Motor neuron (in vitro differentiated cells): Measurements from ENCODE around the gene ST6GALNAC1. TPM values are rescaled to one million over a fixed set of nuclear protein-coding genes. Genes with fewer than 3 reads are reported as not detected.

Source experiments
- ATAC-seq, 8 experiments: fragments of 200-7000 bp; cut with Tn5 transposase; replicated peaks in 6 of 8; 2 replicates each; pipeline ENCODE4 v1.8.0; 2021; ENCODE audit warnings: mild to moderate bottlenecking in 8 of 8, moderate library complexity in 8 of 8
- H3K27ac ChIP-seq, 2 donors: fragments of 250-450 bp; sonication (Bioruptor Pico); 2 replicates each; pipeline ENCODE4 v1.9.0; 2021; ENCODE audit warnings: antibody characterized with exemption in 2 of 2, mild to moderate bottlenecking in 2 of 2, moderate library complexity in 1 of 2
- H3K4me1 ChIP-seq, 2 donors: fragments of 250-450 bp; sonication (Bioruptor Pico); replicated peaks in 1 of 2; 2 replicates each; pipeline ENCODE4 v1.6.1; 2021; ENCODE audit warnings: antibody characterized with exemption in 2 of 2, mild to moderate bottlenecking in 2 of 2, moderate library complexity in 1 of 2
- H3K4me3 ChIP-seq, 5 donors: fragments of 250-450 bp; sonication (Bioruptor Pico); 2 replicates each; pipeline ENCODE4 v1.9.0; 2021; ENCODE audit warnings: antibody characterized with exemption in 5 of 5, mild to moderate bottlenecking in 5 of 5, moderate library complexity in 4 of 5
- WGBS, 10 experiments: fragments of 450-650 bp; shearing (Covaris generic); methylation state at CpG; one replicate each; pipeline ENCODE4 v1.0.0; 2022; 5-methylcytosine and 5-hydroxymethylcytosine counted together
- in situ Hi-C, 9 experiments: fragments of 400-800 bp; cut with MboI; loops; one replicate each; pipeline ENCODE4 v1.15.0; 2021; ENCODE audit warnings: low sequenced_read_pairs in 9 of 9, low pct_unique_long_range_greater_than_20kb in 2 of 9; ENCODE audit not compliant: unreplicated experiment in 9 of 9
- total RNA-seq, 8 experiments: library from RNA; unstranded; fragments of 300-600 nt; gene quantifications; 2 replicates each; pipeline versions ENCODE4 v1.2.3 to v1.2.4, GENCODE V29; 2022

Gene ST6GALNAC1
- total RNA-seq, 8 experiments from 2014 or later = 0.13 to 1.00 (median 0.38) TPM; not detected in 5

GRCh38 chr17:76671912-76672262 is 28.3 kb upstream of the ST6GALNAC1 start:
- 0 to 10% (median 0%) methylated on average over 1 to 19 of the region's 19 CpGs; no CpG with 5 or more reads in 2 of the 10 experiments for WGBS, 10 experiments
- peak; percentile 1 to 15 (median 6) for ATAC-seq
- Histone ChIP-seq H3K4me3 (peak overlapping the region; percentile 47 to 75 (median 54)), H3K27ac (peak overlapping the region; percentile 21 to 61), H3K4me1 (peaks cover 4 to 13% of the 10 kb centered on the region in 2 donors)
- in situ Hi-C loops = no loop called here

GRCh38 chr17:76671123-76671911 is 27.8 kb upstream of the ST6GALNAC1 start:
- H3K27ac ChIP-seq = peak overlapping the region; percentile 84 to 89
- ATAC-seq = peak; percentile 97 to 99 (median 98)

GRCh38 chr17:76670718-76671122 is 27.2 kb upstream of the ST6GALNAC1 start:
- Histone ChIP-seq H3K27ac (peak overlapping the region in 1 of 2 donors; percentile 89), H3K4me1 (peaks cover 4 to 13% of the 10 kb centered on the region in 2 donors), H3K4me3 (no peak overlapping the region)
- 37 to 100% (median 67%) methylated on average over 1 to 6 of the region's 9 CpGs; no CpG with 5 or more reads in 1 of the 10 experiments for WGBS, 10 experiments
- no peak for ATAC-seq
- in situ Hi-C loops = no loop called here

More at GRCh38 chr17:76671123-76671911, 27.8 kb upstream of the ST6GALNAC1 start:
- in situ Hi-C loops = no loop called here
- Histone ChIP-seq H3K4me1 (peaks cover 4 to 13% of the 10 kb centered on the region in 2 donors), H3K4me3 (peak overlapping the region; percentile 47 to 75 (median 54))
- 2 to 57% (median 7%) methylated on average over 3 to 24 of the region's 32 CpGs; no CpG with 5 or more reads in 5 of the 10 experiments for WGBS, 10 experiments

DNA sequence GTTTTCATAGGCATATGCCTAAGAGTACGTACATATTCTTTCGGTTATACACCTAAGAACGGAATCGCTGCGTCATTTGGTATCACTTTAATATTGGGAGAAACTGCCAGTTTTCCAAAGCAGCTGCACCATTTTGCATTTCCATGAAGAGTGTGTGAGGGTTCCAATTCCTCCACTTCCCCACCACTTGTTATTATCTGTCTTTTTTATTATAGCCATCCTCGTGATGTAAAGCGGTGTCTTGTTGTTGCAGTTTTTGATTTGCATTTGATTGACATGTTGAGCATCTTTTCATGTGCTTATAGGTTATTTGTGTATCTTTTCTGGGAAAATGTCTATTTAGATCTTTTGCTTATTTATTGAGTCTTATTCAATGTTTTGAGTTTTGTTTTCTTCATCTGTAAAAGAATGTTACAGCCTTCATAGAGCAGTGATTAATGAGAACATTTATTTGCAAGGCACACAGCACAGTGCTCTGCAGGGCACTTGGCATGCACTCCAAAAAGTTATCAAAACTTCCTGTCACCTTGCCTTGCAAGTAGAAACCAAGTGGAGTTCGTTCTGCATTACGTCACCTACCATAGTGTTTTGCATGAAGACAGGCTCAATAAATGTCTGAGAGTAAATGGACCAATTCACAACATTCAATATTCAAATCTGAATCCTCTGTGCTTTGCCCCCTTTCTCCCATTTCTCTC is 26.6 kb upstream of the ST6GALNAC1 start:
- peaks cover 4 to 13% of the 10 kb centered on the region in 2 donors for H3K4me1 ChIP-seq
- in situ Hi-C loops = no loop called here
- H3K27ac ChIP-seq = no peak overlapping the region
- 80 to 100% (median 96%) methylated on average over 2 to 9 of the region's 9 CpGs for WGBS, 10 experiments
- ATAC-seq = no peak
- no peak overlapping the region for H3K4me3 ChIP-seq

GRCh38 chr17:76667786-76668453 is 24.4 kb upstream of the ST6GALNAC1 start:
- in situ Hi-C loops = no loop called here
- no peak overlapping the region for H3K4me3 ChIP-seq
- H3K4me1 ChIP-seq = peaks cover 4 to 13% of the 10 kb centered on the region in 2 donors
- 20 to 86% (median 72%) methylated on average over 1 to 11 of the region's 14 CpGs; no CpG with 5 or more reads in 2 of the 10 experiments for WGBS, 10 experiments
- no peak for ATAC-seq
- H3K27ac ChIP-seq = no peak overlapping the region

- in situ Hi-C loops = no loop called here
- Histone ChIP-seq H3K4me1 (peaks cover 4 to 10% of the 10 kb centered on the region in 2 donors), H3K4me3 (no peak overlapping the region), H3K27ac (no peak overlapping the region)
- ATAC-seq = no peak
- WGBS, 10 experiments = 0% methylated on average over 1 of the region's 2 CpGs; no CpG with 5 or more reads in 9 of the 10 experiments
Measured at GRCh38 chr17:76667491-76667755, 23.9 kb upstream of the ST6GALNAC1 start.

DNA sequence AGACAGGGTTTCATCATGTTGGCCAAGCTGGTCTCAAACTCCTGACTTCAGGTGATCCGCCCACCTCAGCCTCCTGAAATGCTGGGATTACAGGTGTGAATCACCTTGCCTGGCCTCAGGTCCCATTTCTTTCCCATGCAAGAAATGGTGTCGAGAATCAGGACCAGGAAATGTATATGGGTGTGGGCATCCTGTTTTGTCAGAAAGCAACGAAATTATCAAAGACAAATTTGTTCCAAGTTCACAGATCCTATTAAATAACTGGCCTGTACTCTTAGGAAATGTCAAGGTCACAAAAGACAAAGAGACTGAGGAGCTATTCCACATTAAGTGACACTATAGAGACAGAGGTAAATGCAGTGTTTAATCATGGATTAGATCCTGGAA is 17.1 kb upstream of the ST6GALNAC1 start:
- WGBS, 10 experiments = 0 to 82% (median 45%) methylated on average over 1 to 3 of the region's 3 CpGs; no CpG with 5 or more reads in 4 of the 10 experiments
- Histone ChIP-seq H3K27ac (no peak overlapping the region), H3K4me3 (no peak overlapping the region), H3K4me1 (peaks cover 17 to 23% of the 10 kb centered on the region in 2 donors)
- in situ Hi-C loops = no loop called here
- ATAC-seq = no peak

- Histone ChIP-seq H3K4me1 (peaks cover 17 to 23% of the 10 kb centered on the region in 2 donors), H3K4me3 (no peak overlapping the region), H3K27ac (peak overlapping the region in 1 of 2 donors; percentile 19)
- peak; percentile 39 to 99 (median 88) for ATAC-seq
- WGBS, 10 experiments = 20 to 80% (median 59%) methylated on average over 1 to 11 of the region's 13 CpGs
- in situ Hi-C loops = no loop called here
Measured at GRCh38 chr17:76659928-76660655, 16.5 kb upstream of the ST6GALNAC1 start.

GRCh38 chr17:76658242-76658662 is 14.7 kb upstream of the ST6GALNAC1 start:
- ATAC-seq = no peak
- Histone ChIP-seq H3K4me3 (no peak overlapping the region), H3K4me1 (peaks cover 17 to 23% of the 10 kb centered on the region in 2 donors), H3K27ac (no peak overlapping the region)
- 72 to 100% (median 80%) methylated on average over 1 to 4 of the region's 5 CpGs; no CpG with 5 or more reads in 7 of the 10 experiments for WGBS, 10 experiments
- in situ Hi-C loops = no loop called here

GRCh38 chr17:76657505-76658241 is 14.1 kb upstream of the ST6GALNAC1 start:
- Histone ChIP-seq H3K27ac (no peak overlapping the region), H3K4me1 (peaks cover 17 to 23% of the 10 kb centered on the region in 2 donors), H3K4me3 (no peak overlapping the region)
- in situ Hi-C loops = no loop called here
- no peak for ATAC-seq
- WGBS, 10 experiments = 39 to 80% (median 68%) methylated on average over 3 to 8 of the region's 8 CpGs; no CpG with 5 or more reads in 1 of the 10 experiments

DNA sequence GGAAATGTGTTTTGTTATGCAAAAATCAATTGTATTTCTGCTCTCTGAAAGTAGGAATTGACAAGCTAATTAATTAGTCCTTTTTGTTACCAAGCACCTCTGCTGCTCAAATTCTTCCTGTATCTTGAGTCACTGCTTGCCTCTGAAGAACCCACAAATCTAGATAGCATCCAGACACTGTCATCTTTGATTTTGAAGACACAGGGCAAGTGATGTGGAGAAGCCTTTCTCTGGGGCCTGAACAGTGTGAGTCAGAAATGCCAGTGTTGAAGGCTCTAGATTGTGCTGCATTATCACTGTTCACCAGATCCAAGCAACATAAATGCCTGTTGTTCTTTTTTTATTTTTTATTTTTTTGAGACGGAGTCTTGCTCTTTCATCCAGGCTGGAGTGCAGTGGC is 10.9 kb upstream of the ST6GALNAC1 start:
- 100% methylated on average over 1 of the region's 1 CpG; no CpG with 5 or more reads in 9 of the 10 experiments for WGBS, 10 experiments
- in situ Hi-C loops = no loop called here
- Histone ChIP-seq H3K4me3 (no peak overlapping the region), H3K27ac (no peak overlapping the region), H3K4me1 (peaks cover 9 to 11% of the 10 kb centered on the region in 2 donors)
- no peak for ATAC-seq

- in situ Hi-C loops = no loop called here
- 49 to 100% (median 91%) methylated on average over 1 to 5 of the region's 5 CpGs for WGBS, 10 experiments
- ATAC-seq = no peak
- H3K4me1 ChIP-seq = no peaks in the 10 kb centered on the region
- no peak overlapping the region for H3K4me3 ChIP-seq
- no peak overlapping the region for H3K27ac ChIP-seq
Measured at GRCh38 chr17:76650504-76650903, 6.9 kb upstream of the ST6GALNAC1 start.
